Cardiac muscle cell (in vitro differentiated cells and primary cell): ENCODE results near the gene DCDC2B. TPM values are rescaled to one million over a fixed set of nuclear protein-coding genes. Genes with fewer than 3 reads are reported as not detected.
A peak's percentile ranks its signal among the peaks of the same experiment; 100 is the strongest.

ENCODE experiments used
- DNase-seq, 2 donors: peaks; one replicate each; pipeline versions ENCODE4 v3.0.0 to v3.0.0-alpha.2; 2010 to 2017; ENCODE audit warnings: low read depth in 1 of 2, low spot score in 1 of 2
- H3K27ac ChIP-seq: fragments of 200-600 bp; sonication (generic); 2 replicates; pipeline ENCODE4 v1.5.1; 2016
- H3K27me3 ChIP-seq: fragments of 200-600 bp; sonication (generic); 2 replicates; pipeline ENCODE4 v1.6.0; 2016; ENCODE audit warnings: control low read depth
- H3K36me3 ChIP-seq: fragments of 200-600 bp; sonication (generic); 2 replicates; pipeline ENCODE4 v1.5.1; 2016; ENCODE audit warnings: control low read depth
- H3K4me1 ChIP-seq: fragments of 200-600 bp; sonication (generic); 2 replicates; pipeline ENCODE4 v1.8.1; 2017; ENCODE audit warnings: low read depth, mild to moderate bottlenecking, mixed run types
- H3K4me3 ChIP-seq: fragments of 200-600 bp; sonication (generic); 2 replicates; pipeline ENCODE4 v1.5.1; 2016; ENCODE audit warnings: mild to moderate bottlenecking
- H3K9me3 ChIP-seq: fragments of 200-600 bp; sonication (generic); 2 replicates; pipeline ENCODE4 v1.5.1; 2017; ENCODE audit warnings: low read depth, mild to moderate bottlenecking, control low read depth
- CTCF ChIP-seq: IDR thresholded peaks from 2 replicates; pipeline ENCODE4 v1.5.1; 2012; ENCODE audit warnings: low read depth, mild to moderate bottlenecking, low read length
- polyA plus RNA-seq: library from polyadenylated mRNA; unstranded; fragments of >200 nt; fragmentation: Nextera tagmentation; extraction: Ambion mirVana; gene quantifications from 2 replicates; pipeline ENCODE4 v1.2.1, GENCODE V29; 2016
- total RNA-seq: library from RNA; depleted of rRNA; stranded (reverse); fragments of >200 nt; gene quantifications from 2 replicates; pipeline ENCODE4 v1.2.3, GENCODE V29; 2016

DCDC2B gene
- total and polyA plus RNA-seq, 2 experiments from 2014 or later, result 0.72 TPM; not detected in 1

GRCh38 chr1:32221980-32222755 lies 13.3 kb downstream of the DCDC2B start, which contains the start of the genes EIF3I and TMEM234:
TSS of gene EIF3I (plus strand) at chr1:32222407. CDS start at chr1:32222442, 35 bp downstream.
TSS of gene TMEM234 (minus strand) at chr1:32222353. CDS start at chr1:32222322, 31 bp downstream.
- H3K36me3 ChIP-seq, result peaks cover 13% of the 10 kb centered on the region
- peak within 1 kb of the TSS; percentile 93 for H3K4me3 ChIP-seq
- DNase-seq, result peak; percentile 93 to 96
- peaks cover 10% of the 10 kb centered on the region for H3K4me1 ChIP-seq
- H3K27me3 ChIP-seq, result no peaks in the 10 kb centered on the region
- no peak for TF ChIP-seq CTCF
- H3K9me3 ChIP-seq, result no peaks in the 10 kb centered on the region
- H3K27ac ChIP-seq, result peak within 1 kb of the TSS; percentile 84

- DNase-seq, result no peak
- no peak for TF ChIP-seq CTCF
- Histone ChIP-seq H3K27me3 (no peaks in the 10 kb centered on the region), H3K4me1 (peaks cover 10% of the 10 kb centered on the region), H3K36me3 (peaks cover 15% of the 10 kb centered on the region), H3K4me3 (no peak overlapping the region), H3K27ac (no peak overlapping the region), H3K9me3 (no peaks in the 10 kb centered on the region)
Measured at GRCh38 chr1:32223683-32224082, 14.8 kb downstream of the DCDC2B start.

- H3K4me3 ChIP-seq, result no peak overlapping the region
- TF ChIP-seq CTCF, result no peak
- no peaks in the 10 kb centered on the region for H3K27me3 ChIP-seq
- peaks cover 10% of the 10 kb centered on the region for H3K4me1 ChIP-seq
- no peak for DNase-seq
- H3K36me3 ChIP-seq, result peaks cover 20% of the 10 kb centered on the region
- no peaks in the 10 kb centered on the region for H3K9me3 ChIP-seq
- no peak overlapping the region for H3K27ac ChIP-seq
Measured at GRCh38 chr1:32224285-32224684, 15.4 kb downstream of the DCDC2B start.

GRCh38 chr1:32228771-32229170 lies 19.9 kb downstream of the DCDC2B start:
- DNase-seq, result no peak
- no peak for TF ChIP-seq CTCF
- no peaks in the 10 kb centered on the region for H3K27me3 ChIP-seq
- H3K36me3 ChIP-seq, result peaks cover 51% of the 10 kb centered on the region
- no peak overlapping the region for H3K27ac ChIP-seq
- no peaks in the 10 kb centered on the region for H3K4me1 ChIP-seq
- no peaks in the 10 kb centered on the region for H3K9me3 ChIP-seq
- H3K4me3 ChIP-seq, result no peak overlapping the region

GRCh38 chr1:32231843-32232432 lies 23.0 kb downstream of the DCDC2B start:
- no peak for DNase-seq
- Histone ChIP-seq H3K4me3 (no peak overlapping the region), H3K9me3 (no peaks in the 10 kb centered on the region), H3K27me3 (no peaks in the 10 kb centered on the region), H3K4me1 (no peaks in the 10 kb centered on the region), H3K27ac (peak overlapping the region; percentile 34), H3K36me3 (peaks cover 37% of the 10 kb centered on the region)
- no peak for TF ChIP-seq CTCF
